Kidney epithelial cell (primary cell): ENCODE measurements around the gene UTRN. TPM values are rescaled to one million over a fixed set of nuclear protein-coding genes. Genes with fewer than 3 reads are reported as not detected.

Experiments
- DNase-seq: peaks from one replicate; pipeline ENCODE4 v3.0.0-alpha.2; 2010; ENCODE audit warnings: low read depth
- H3K27me3 ChIP-seq: 2 replicates; pipeline ENCODE4 v1.6.0; 2011; ENCODE audit warnings: low read length; ENCODE audit not compliant: control insufficient read depth, insufficient read depth
- H3K36me3 ChIP-seq: 2 replicates; pipeline ENCODE4 v1.5.1; 2011; ENCODE audit warnings: low read length; ENCODE audit not compliant: control insufficient read depth, insufficient read depth
- H3K4me3 ChIP-seq: 2 replicates; pipeline ENCODE4 v1.5.1; 2011; ENCODE audit warnings: low read depth, mild to moderate bottlenecking, control low read depth, low read length
- CTCF ChIP-seq: IDR thresholded peaks from 2 replicates; pipeline ENCODE4 v1.5.1; 2011; ENCODE audit warnings: mild to moderate bottlenecking, moderate library complexity, low read length, control low read depth, inconsistent platforms; ENCODE audit not compliant: insufficient read depth, poor library complexity, severe bottlenecking
- total RNA-seq: library from RNA; depleted of rRNA; stranded (reverse); fragments of >200 nt; gene quantifications from 2 replicates; pipeline ENCODE4 v1.2.3, GENCODE V29; 2015

Gene UTRN
- total RNA-seq, 1 donor from 2014 or later: 69.1 TPM

- Histone ChIP-seq H3K27me3 (no peaks in the 10 kb centered on the region), H3K36me3 (no peaks in the 10 kb centered on the region), H3K4me3 (no peak overlapping the region)
- DNase-seq: no peak
- no peak for TF ChIP-seq CTCF
These were observed 34.1 kb downstream of the UTRN start for GRCh38 chr6:144319211-144319610.

GRCh38 chr6:144320741-144321140 is 35.6 kb downstream of the UTRN start:
- DNase-seq: no peak
- H3K36me3 ChIP-seq: no peaks in the 10 kb centered on the region
- no peaks in the 10 kb centered on the region for H3K27me3 ChIP-seq
- TF ChIP-seq CTCF: no peak
- H3K4me3 ChIP-seq: no peak overlapping the region

- Histone ChIP-seq H3K36me3 (no peaks in the 10 kb centered on the region), H3K4me3 (no peak overlapping the region), H3K27me3 (no peaks in the 10 kb centered on the region)
- no peak for DNase-seq
- TF ChIP-seq CTCF: no peak
These were observed 36.9 kb downstream of the UTRN start for GRCh38 chr6:144321839-144322591.

GRCh38 chr6:144325232-144325631 is 40.1 kb downstream of the UTRN start:
- H3K27me3 ChIP-seq: no peaks in the 10 kb centered on the region
- DNase-seq: no peak
- H3K36me3 ChIP-seq: no peaks in the 10 kb centered on the region
- no peak for TF ChIP-seq CTCF
- H3K4me3 ChIP-seq: no peak overlapping the region

- no peaks in the 10 kb centered on the region for H3K27me3 ChIP-seq
- H3K36me3 ChIP-seq: no peaks in the 10 kb centered on the region
- DNase-seq: no peak
- no peak for TF ChIP-seq CTCF
- H3K4me3 ChIP-seq: no peak overlapping the region
These were observed 41.3 kb downstream of the UTRN start for GRCh38 chr6:144326393-144326792.

GRCh38 chr6:144327081-144327480 is 41.9 kb downstream of the UTRN start:
- H3K27me3 ChIP-seq: no peaks in the 10 kb centered on the region
- H3K36me3 ChIP-seq: no peaks in the 10 kb centered on the region
- no peak for TF ChIP-seq CTCF
- DNase-seq: no peak
- H3K4me3 ChIP-seq: no peak overlapping the region
